HG03060 (cell line): ENCODE results near the gene PLA2G15.
A peak's percentile ranks its signal among the peaks of the same experiment; 100 is the strongest.

ENCODE experiments used
- ATAC-seq: cut with Tn5 transposase; IDR thresholded peaks from one replicate; pipeline ENCODE4 v1.9.1; 2021; ENCODE audit warnings: low read depth, moderate number of reproducible peaks; ENCODE audit not compliant: unreplicated experiment

The PLA2G15 gene

DNA sequence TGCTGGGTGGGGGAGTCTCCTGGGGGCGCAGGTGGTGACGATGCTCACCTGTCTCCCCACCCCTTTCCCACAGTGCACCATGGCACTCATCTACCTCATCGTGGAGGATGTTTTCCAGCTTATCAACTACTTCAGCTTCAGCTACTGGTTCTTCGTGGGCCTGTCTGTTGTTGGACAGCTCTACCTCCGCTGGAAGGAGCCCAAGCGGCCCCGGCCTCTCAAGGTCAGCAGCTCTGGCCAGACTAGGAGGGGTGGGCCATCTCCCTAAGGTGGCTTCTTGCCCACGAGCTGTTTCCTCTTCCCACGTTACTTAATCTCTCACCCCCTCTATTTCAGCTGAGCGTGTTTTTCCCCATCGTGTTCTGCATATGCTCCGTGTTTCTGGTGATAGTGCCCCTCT, 51.1 kb downstream of the PLA2G15 start:
- no peak for ATAC-seq

DNA sequence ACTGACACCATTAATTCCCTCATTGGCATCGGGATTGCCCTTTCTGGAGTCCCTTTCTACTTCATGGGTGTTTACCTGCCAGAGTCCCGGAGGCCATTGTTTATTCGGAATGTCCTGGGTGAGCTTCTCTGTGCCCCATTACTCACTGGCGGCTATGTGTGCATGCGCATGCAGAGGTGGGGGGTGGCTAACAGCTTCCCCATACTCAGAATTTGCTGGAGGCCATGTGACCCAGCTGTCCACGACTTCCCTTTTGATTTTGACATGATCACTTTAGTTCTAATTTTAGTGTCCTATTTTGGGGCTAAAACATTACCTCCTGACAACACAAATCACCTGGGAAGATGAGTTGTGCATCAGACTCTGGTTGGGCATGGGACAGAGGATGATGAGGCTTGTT, 51.5 kb downstream of the PLA2G15 start:
- ATAC-seq, result no peak

DNA sequence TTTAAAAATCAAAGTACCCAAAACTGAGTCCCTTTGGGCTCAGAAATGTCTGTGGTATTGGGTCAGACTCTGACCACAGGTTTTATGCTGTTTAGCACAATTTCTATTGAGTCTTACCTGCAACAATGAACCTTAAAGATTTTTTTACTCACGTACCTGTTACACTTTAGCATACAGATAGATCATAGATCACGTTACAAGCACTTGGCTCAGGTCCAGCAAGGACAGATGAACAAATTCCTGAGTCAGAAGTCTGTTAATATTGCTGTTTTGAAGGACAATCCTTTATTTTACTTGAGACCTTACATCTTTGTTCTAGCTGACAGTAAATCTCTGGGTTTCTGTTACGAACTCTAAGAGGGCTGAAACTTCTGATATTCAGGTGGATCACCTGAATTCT, 52.7 kb downstream of the PLA2G15 start:
- no peak for ATAC-seq

DNA sequence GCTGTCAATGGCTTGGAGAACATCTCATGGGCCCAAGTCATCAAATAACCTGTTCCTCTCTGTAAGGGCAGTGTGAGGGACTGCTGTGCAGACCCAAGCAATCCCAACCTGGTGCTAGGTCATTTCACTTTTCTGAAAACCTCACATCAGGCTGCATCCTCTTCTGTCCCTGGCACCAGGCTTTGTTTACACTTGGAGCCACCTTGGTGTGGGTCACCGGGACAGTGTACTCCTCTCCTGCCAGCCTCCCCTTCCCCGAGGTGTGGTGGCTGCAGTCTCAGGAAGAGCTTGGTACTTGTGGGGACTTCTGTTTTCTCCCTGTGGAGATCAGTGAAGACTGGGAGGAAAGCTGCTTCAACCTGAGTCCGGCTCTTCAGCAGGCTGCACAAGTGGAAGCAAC, 53.1 kb downstream of the PLA2G15 start:
- ATAC-seq, result no peak

DNA sequence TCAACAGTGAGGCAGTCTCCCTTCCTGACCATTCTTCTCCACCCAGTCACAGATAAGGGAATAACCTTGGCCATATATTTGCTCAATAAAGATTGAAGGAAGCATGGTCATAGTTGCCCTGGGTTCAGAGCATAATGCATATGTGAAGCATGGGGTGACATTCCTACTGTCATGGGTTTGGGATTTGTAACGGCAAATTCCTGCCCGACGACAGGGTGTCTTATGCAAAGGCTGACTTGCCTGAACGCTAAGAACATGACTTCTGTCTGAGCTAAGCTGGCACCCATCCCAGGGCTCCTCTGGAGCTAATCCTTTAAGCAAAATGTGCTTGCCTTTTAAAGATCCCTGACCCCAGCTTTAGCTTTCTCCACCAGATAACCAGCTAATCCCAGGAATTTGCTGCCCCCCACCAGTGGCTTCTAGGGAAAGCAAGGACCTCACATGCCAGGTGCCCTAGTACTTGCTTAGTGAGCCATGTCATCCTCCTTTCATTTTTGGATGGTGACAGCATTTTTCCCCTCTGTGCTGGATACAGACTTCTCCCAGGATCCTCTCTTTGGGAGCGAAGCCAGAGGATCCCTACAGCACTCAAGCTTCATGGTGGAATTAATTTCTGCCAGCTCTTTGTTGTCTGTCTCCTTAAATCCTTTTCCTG, 53.9 kb downstream of the PLA2G15 start:
- no peak for ATAC-seq

DNA sequence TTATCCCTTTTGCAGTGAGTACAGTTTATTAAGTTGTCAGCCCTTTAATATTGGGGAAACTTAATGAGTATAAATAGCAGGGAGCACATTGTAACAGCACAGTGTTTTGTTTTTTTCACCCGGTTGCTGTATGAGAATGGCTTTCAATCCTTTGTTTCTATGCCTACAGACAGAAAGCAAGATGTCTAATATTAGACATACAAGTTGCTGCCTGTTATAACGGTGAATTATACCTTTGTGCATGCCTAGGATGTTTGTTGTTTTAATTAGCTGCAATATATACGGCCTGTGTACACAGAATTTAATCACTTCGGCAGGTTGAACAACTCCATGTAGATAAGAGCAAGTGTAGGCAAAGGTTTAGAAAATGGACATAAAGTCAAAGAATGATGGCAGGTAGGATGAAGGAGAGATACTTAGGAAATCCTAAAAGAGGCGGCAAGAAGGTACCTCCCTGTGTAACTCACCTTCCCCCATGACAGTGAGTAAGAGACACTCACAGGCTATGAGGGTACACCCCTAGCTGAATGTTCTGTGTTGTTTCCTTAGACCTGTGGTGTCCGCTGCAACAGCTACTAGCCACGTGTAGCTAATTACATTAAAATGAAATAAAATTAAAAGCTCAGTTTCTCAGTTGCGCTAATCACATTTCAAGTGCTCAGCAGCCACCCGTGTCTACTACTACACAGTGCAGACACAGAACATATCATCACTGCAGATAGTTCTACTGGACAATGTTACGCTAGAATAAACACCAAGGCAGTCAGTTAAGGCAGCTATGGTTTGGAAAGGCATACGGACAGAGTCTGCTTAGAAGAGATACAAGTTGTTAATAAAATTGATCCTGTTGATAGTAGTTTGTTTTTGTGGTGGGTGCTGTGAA, 54.6 kb downstream of the PLA2G15 start:
- no peak for ATAC-seq

DNA sequence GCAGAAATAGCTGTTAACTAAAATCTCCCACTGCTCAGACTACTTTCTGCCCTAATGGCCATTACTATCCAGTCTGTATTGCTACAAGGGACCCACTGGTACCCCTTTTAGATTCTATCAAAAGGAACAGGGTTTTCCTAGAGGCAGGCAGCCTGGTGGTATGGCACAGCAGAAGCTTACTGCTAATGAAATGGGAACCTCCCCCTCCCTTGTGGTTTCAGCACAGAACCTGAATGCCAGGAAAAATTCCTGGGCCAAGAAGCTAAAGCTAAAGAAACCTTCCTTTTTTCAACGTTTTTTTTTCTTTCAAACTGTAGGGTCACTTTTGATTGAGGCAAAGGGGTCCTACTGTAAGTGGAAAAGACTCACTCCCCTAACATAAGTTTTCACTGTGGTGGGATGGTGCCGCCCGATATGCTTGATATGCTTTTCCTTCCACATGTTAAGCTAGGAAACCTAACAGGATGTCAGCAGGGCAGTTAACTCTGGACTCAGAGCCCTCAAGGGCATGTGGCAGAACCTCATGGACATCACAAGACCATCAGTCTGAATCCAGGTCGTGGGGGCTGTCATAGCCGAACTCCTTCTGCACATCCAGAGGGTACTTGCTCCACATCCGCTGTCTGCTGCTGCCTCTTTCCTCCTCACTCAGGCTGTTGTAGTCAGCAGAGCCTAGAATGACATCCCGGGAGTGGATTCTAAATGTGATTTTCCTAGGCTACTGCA, 55.7 kb downstream of the PLA2G15 start:
- ATAC-seq, result no peak

DNA sequence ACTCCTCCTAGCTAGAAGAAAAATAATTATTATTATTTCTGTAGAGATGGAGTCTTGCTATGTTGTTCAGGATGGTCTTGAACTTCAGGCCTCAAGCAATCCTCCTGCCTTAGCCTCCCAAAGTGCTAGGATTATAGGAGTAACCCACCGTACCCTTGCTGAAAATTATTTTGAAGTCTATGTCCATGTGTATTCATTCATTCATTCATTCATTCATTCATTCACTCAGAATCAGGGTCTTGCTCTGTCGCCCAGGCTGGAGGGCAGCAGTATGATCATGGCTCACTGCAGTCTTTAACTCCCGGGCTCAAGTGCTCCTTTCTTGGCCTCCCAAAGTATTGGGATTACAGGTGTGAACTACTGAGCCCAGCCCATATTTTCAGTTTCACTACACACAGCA, 61.5 kb downstream of the PLA2G15 start:
- no peak for ATAC-seq

DNA sequence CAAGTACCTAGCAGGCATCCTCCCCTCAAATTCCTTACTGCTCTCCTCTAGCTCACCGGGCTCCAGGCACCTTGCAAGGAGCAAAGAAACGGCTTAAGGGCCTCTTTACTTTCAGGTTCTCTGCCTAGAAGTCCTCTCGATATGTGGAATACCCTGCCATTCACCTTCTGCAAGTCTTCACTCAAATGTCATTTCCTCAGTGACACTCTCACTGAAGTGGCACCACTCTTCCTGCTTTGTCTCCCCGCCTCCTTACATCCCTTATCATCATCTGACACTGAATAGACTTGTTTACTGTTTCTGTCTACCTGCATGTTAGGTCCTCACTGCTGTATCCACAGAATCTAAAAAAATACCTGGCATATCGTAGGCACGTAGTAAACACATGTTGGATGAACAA, 64.6 kb downstream of the PLA2G15 start:
- ATAC-seq, result no peak

DNA sequence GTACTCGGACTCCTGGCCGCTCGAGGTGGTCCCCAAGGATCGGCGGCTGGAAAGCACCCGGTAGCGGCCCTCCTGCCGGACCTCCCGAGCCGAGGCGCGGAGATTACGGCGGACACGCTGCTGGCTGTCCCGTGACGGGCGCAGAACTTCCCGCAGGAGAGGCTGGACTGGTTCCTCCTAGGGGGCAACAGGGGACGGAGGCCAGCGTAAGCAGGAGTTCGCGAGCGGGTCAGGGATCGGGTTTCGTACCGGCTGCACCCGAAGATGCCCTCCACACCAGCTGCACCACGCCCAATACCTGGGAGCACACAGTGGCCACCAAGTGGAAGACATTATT, 65.2 kb downstream of the PLA2G15 start:
- ATAC-seq, result peak; percentile 14
